Upper lobe of right lung (tissue), 1 donor: ENCODE results near the gene MRPL32. TPM values are rescaled to one million over a fixed set of nuclear protein-coding genes. Genes with fewer than 3 reads are reported as not detected.

Experiments used
- ATAC-seq: fragments of 200-7000 bp; cut with Tn5 transposase; one replicate; pipeline ENCODE4 v1.9.1; 2020; ENCODE audit warnings: mild to moderate bottlenecking, moderate library complexity
- DNase-seq: peaks from one replicate; pipeline ENCODE4 v3.0.0-alpha.2; 2020
- H3K27ac ChIP-seq: fragments of 200-600 bp; one replicate; pipeline ENCODE4 v1.8.0; 2022
- H3K27me3 ChIP-seq: fragments of 200-600 bp; one replicate; pipeline ENCODE4 v1.8.0; 2022; ENCODE audit warnings: mild to moderate bottlenecking
- H3K36me3 ChIP-seq: fragments of 200-600 bp; one replicate; pipeline ENCODE4 v1.8.0; 2022
- H3K4me1 ChIP-seq: fragments of 200-600 bp; one replicate; pipeline ENCODE4 v1.8.0; 2022
- H3K4me3 ChIP-seq: fragments of 200-600 bp; one replicate; pipeline ENCODE4 v1.8.0; 2022; ENCODE audit warnings: mild to moderate bottlenecking
- H3K9me3 ChIP-seq: fragments of 200-600 bp; one replicate; pipeline ENCODE4 v1.8.0; 2022
- CTCF ChIP-seq: fragments of 200-600 bp; IDR thresholded peaks from one replicate; pipeline ENCODE4 v1.8.0; 2022; ENCODE audit warnings: antibody characterized with exemption
- intact Hi-C: fragments of 100-400 bp; cut with DNase I; formaldehyde crosslinking; loops from one replicate; pipeline ENCODE4 v1.11.0; 2022
- total RNA-seq: library from RNA; stranded (reverse); fragmentation: NEBNext Ultra II Directional; extraction: Animal tissue kit (Norgen Biotek cat#: 25700); gene quantifications from one replicate; pipeline ENCODE4 v1.2.1, GENCODE V29; 2021
- donor health status: DM: no; HTN: yes; CAD: no; lungs with severe emphysema.

Gene MRPL32
- total RNA-seq, 1 donor from 2014 or later, result 44.8 TPM

GRCh38 chr7:42946627-42946950, 14.4 kb downstream of the MRPL32 start:
- no peaks in the 10 kb centered on the region for H3K27me3 ChIP-seq
- intact Hi-C loops, result loop anchor here (10.0 kb wide), 1 partner anchor 318 kb away; no protein-coding TSS in a partner anchor
- TF ChIP-seq CTCF, result no peak
- H3K36me3 ChIP-seq, result no peaks in the 10 kb centered on the region
- DNase-seq, result no peak
- H3K4me1 ChIP-seq, result no peaks in the 10 kb centered on the region
- no peak overlapping the region for H3K27ac ChIP-seq
- H3K9me3 ChIP-seq, result no peaks in the 10 kb centered on the region
- ATAC-seq, result peak; percentile 70
- no peak overlapping the region for H3K4me3 ChIP-seq

GRCh38 chr7:42947521-42947920, 15.3 kb downstream of the MRPL32 start:
- intact Hi-C loops, result loop anchor here (10.0 kb wide), 1 partner anchor 317 kb away; no protein-coding TSS in a partner anchor
- no peak overlapping the region for H3K27ac ChIP-seq
- ATAC-seq, result no peak

GRCh38 chr7:42950417-42950816, 18.2 kb downstream of the MRPL32 start:
- no peak for DNase-seq
- ATAC-seq, result no peak
- Histone ChIP-seq H3K9me3 (no peaks in the 10 kb centered on the region), H3K27me3 (no peaks in the 10 kb centered on the region), H3K36me3 (no peaks in the 10 kb centered on the region), H3K4me3 (no peak overlapping the region), H3K4me1 (no peaks in the 10 kb centered on the region), H3K27ac (no peak overlapping the region)
- intact Hi-C loops, result no loop called here
- no peak for TF ChIP-seq CTCF

More at GRCh38 chr7:42947521-42947920, 15.3 kb downstream of the MRPL32 start:
- no peak for DNase-seq
- H3K9me3 ChIP-seq, result no peaks in the 10 kb centered on the region
- no peaks in the 10 kb centered on the region for H3K36me3 ChIP-seq
- no peak for TF ChIP-seq CTCF
- no peak overlapping the region for H3K4me3 ChIP-seq
- H3K4me1 ChIP-seq, result no peaks in the 10 kb centered on the region
- H3K27me3 ChIP-seq, result no peaks in the 10 kb centered on the region

- ATAC-seq (no peak), DNase-seq (no peak)
- Histone ChIP-seq H3K4me1 (no peaks in the 10 kb centered on the region), H3K27me3 (no peaks in the 10 kb centered on the region), H3K4me3 (no peak overlapping the region), H3K9me3 (no peaks in the 10 kb centered on the region), H3K36me3 (no peaks in the 10 kb centered on the region), H3K27ac (no peak overlapping the region)
- TF ChIP-seq CTCF, result no peak
- intact Hi-C loops, result no loop called here
Observed at GRCh38 chr7:42952328-42952727, 20.2 kb downstream of the MRPL32 start.

GRCh38 chr7:42953994-42954393, 21.8 kb downstream of the MRPL32 start:
- Histone ChIP-seq H3K4me3 (no peak overlapping the region), H3K36me3 (no peaks in the 10 kb centered on the region), H3K9me3 (no peaks in the 10 kb centered on the region), H3K4me1 (no peaks in the 10 kb centered on the region), H3K27me3 (no peaks in the 10 kb centered on the region), H3K27ac (no peak overlapping the region)
- intact Hi-C loops, result no loop called here
- TF ChIP-seq CTCF, result no peak
- DNase-seq, result peak; percentile 66
- ATAC-seq, result peak; percentile 88

- no peak for DNase-seq
- no peaks in the 10 kb centered on the region for H3K36me3 ChIP-seq
- H3K27ac ChIP-seq, result no peak overlapping the region
- H3K4me3 ChIP-seq, result no peak overlapping the region
- TF ChIP-seq CTCF, result no peak
- ATAC-seq, result no peak
- no peaks in the 10 kb centered on the region for H3K4me1 ChIP-seq
- intact Hi-C loops, result no loop called here
- H3K9me3 ChIP-seq, result no peaks in the 10 kb centered on the region
- H3K27me3 ChIP-seq, result no peaks in the 10 kb centered on the region
Observed at GRCh38 chr7:42956062-42956461, 23.9 kb downstream of the MRPL32 start.
